C1 segment of cervical spinal cord (tissue), 14 donors: Measurements from ENCODE around the gene JADE1.

ENCODE experiments used
- DNase-seq, 14 donors: peaks; one replicate each; lab custom pipeline; 2025; lab: John Stamatoyannopoulos, UW

Gene JADE1

DNA sequence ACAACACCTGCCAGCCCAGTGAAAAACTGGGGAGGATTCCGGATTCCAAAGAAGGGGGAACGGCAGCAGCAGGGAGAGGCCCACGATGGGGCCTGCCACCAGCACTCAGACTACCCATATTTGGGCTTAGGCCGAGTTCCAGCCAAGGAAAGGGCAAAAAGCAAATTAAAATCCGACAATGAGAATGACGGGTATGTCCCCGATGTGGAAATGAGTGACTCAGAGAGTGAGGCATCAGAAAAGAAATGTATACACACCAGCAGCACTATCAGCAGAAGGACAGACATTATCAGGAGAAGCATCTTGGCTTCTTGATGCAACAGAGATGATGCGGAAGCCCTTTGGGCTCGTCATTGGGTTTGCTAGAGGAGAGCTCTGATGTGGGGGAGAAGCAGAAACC is 62.4 kb downstream of the JADE1 start:
- DNase-seq, result no peak

DNA sequence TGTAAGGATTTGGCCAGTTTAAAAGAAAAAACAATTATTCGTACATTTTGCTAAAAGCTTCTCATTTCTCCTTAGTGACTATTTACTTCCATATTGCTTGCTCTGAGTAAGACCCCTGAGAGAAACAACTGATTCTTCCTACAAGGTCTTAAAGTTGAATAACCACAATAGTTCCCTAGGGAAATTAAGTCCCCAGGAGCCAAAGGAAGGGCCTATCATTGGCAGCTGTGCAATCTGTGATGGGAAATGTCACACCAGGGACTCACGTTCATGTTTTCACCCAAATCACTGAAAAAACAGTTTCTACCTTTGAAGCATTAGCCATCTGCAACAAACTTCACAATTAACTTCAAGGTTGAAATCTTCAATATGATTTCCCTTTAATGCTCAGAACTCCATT is 66.7 kb downstream of the JADE1 start:
- no peak for DNase-seq

DNA sequence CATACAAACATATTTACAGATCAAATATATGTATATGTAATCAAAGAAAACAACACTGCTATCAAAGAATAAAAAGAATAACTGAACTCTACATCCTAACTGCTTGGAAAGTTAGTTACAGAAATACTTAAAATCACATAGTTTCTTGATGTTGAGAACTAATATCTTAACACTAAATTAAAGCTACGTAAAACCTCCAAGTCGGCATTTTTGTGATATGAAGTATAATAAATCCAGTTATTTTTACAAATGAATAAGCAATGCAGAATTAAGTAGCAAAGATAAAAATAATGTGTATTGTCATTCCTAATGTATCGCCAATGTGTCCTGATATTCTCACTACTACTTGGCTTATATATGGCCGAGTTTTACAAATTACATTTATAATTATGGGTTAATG is 68.4 kb downstream of the JADE1 start:
- DNase-seq, result no peak

GRCh38 chr4:128879283-128879682 is 69.8 kb downstream of the JADE1 start:
- DNase-seq, result no peak

DNA sequence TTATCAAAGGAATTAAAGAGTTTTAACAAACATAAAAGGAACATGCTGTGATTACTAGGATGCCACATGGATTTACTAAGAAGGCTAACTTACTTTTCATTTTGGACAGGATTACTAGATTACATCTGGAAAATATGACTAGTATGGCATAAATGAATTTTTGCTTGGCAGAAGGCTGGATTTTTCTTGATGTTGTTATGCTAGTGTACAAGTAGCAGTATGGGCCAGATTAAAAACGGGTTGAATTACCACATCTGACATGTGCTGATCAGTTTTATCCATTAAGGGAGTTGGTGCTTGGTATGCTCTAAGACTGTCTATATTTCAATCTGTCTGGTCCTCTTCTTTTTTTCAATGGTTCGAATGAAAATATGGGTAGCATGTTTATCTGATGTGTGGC is 70.5 kb downstream of the JADE1 start:
- no peak for DNase-seq

GRCh38 chr4:128880662-128881061 is 71.2 kb downstream of the JADE1 start:
- no peak for DNase-seq

DNA sequence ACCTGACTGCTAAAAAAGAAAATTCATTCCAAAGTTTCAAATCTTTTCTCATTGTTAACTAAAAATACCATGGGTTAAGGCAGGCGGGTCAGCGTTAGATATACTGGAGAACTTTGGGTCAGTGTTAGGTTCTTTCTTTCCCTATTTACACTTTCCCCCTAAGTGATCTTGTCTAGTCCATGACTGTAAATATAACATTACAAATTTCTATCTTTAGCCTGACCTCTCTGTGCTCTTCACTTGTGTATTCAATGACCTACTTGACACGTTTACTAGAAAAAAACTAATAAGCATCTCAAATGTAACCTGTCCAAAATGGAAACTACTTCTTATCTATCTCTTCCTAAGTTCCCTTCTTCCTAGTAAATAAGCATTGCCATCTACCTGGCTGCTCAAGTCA is 95.3 kb downstream of the JADE1 start:
- no peak for DNase-seq

GRCh38 chr4:128906581-128906980 is 97.1 kb downstream of the JADE1 start:
- no peak for DNase-seq

DNA sequence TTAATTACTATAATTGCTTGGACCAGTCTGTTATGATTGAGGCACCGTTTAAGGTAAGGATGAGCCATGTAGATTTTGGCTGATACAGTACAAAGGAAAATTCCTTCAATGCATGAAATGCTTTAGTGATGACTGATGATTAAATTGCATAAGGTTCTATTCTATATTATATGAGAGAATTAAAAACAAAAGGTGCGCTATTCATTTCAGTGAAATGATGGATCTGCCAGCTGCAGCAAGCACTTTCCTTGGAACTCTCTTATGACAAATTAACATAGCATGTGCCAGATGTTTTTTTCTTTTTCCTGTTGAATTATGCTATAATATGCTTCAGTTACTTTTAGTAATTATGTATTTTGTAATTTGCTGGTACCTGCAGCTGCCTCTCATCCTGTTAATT is 98.5 kb downstream of the JADE1 start:
- DNase-seq, result no peak

DNA sequence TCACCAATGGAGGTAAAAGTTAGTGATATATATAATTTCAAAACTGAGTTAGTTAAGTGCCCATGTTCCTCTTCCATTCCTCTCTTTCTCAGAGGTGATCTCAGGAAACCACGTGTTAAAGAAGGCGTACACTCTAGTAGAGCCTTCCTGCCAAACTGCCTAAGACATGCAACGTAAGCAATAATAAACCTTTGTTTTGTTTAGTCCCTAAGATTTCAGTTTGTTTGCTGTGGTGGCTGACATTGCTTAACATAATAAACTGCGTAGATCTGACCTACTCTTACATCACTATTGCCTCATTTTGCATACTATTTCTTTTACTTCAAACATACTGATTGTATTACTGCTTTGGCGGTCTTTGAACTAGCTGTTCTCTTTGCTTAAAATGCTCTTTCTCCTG is 99.2 kb downstream of the JADE1 start:
- no peak for DNase-seq

GRCh38 chr4:128913228-128913627 is 103.7 kb downstream of the JADE1 start:
- DNase-seq, result no peak

DNA sequence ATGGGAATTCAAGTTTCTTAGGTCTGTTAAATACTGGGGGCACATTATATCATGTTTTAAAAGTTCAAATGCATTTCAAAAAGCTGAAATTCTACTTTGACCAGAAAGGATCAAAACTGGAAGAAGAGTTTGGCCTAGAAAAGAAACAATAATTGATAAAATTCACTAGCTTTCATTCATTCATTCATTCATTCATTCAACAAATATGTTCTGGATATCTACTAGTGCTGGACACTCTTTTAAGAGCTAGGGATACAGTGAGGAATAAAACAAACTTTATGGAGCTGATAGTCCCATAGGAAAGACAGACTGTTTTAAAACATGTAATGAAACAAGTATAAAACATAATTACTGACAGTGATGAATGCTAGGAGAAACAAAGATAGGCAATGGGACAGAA is 106.0 kb downstream of the JADE1 start:
- no peak for DNase-seq

GRCh38 chr4:128916832-128917231 is 107.3 kb downstream of the JADE1 start:
- DNase-seq, result peak in 9 of 14 donors; percentile 3 to 50 (median 16)

DNA sequence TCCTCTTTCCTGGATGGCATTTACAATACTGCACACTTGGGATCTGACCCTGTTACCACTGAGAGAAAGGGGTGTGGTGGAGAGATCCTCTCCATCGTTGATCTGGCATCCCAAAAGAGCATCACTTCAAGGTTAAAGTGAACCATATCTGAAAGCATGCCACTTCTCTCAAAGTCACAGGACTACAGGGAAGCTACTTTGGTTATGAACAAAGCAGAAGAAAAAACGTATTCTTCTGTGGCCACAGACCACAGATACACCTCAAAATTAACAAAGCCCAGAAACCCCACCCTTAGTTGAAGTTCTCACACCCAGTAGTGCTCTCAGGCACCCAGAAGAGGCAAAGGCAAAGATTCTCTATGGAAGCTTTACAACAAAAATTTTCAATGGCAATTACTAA is 108.3 kb downstream of the JADE1 start:
- no peak for DNase-seq

- no peak for DNase-seq
Measured at GRCh38 chr4:128921954-128922353, 112.5 kb downstream of the JADE1 start.
